HG03095 (cell line): Measurements from ENCODE around the gene TXLNA.

Experiments used
- ATAC-seq: cut with Tn5 transposase; IDR thresholded peaks from one replicate; pipeline ENCODE4 v1.9.1; 2021; ENCODE audit warnings: moderate library complexity; ENCODE audit not compliant: unreplicated experiment

Gene TXLNA

DNA sequence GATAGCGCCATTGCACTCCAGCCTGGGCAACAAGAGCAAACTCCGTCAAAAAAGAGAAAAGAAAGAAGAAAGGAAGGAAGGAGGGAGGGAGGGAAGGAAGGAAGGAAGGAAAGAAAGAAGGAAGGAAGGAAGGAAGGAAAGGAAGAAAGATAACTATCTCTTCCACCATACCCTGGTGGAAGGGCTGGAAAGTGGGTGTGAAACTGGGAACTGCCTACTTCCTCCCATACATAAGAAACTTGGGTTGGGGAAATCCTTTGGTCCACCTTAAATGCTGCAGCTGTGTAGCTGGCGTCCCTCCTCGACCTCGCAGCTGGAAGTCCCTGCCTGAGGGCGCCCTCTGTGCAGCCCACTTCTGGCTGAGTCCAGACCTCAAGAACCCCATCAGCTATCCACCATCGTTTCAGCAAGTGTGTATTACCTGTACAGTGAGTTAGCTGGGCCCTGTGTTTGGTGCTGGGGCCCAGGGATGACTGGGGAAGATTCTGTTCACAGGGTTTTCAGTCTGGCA, 62.9 kb downstream of the TXLNA start:
- ATAC-seq = no peak

DNA sequence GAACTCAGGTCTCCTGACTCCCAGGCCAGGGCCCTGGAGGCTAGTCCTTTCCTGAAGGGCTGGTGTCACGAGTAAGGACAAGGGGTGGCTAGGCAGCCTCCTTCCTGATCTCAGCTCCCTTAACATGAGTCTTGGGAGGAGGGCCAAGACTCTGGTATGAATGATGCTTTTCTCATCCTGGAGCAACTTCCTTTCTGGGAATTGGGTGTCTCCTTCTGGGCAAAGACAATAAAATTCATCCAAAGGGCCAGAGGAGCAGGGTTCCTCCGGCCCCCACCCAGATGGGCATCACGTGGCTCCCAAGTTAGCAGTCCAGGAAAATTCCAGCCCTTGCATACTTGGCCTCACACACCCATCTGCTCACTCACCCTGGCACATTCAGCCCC, 67.4 kb downstream of the TXLNA start, which contains the start of gene FAM167B:
FAM167B (plus strand) TSS at position 335 of the 386 bp plus-strand sequence. CDS start 200 bp downstream, outside the sequence.
- no peak for ATAC-seq

DNA sequence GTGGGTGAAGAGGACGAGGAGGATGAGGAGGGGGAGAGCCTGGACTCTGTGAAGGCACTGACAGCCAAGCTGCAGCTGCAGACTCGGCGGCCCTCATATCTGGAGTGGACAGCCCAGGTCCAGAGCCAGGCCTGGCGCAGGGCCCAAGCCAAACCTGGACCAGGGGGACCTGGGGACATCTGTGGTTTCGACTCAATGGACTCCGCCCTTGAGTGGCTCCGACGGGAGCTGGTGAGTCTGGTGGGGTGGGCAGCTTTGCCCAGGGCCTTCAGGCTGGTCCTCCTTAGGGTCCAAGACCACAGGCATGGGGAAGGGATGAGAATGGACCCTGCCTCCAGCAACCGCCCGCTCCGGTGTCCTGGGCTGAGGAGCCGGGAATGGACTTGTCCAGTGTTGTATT, 68.0 kb downstream of the TXLNA start:
- no peak for ATAC-seq
